HG02938 (cell line): ENCODE measurements around the gene OPCML.

Experiments used
- ATAC-seq: cut with Tn5 transposase; IDR thresholded peaks from one replicate; pipeline ENCODE4 v1.9.1; 2021; ENCODE audit warnings: mild to moderate bottlenecking, moderate library complexity; ENCODE audit not compliant: unreplicated experiment

OPCML gene

GRCh38 chr11:133418218-133418617 is 114.1 kb downstream of the OPCML start:
- no peak for ATAC-seq

GRCh38 chr11:133414506-133414905 is 117.8 kb downstream of the OPCML start:
- ATAC-seq = no peak

DNA sequence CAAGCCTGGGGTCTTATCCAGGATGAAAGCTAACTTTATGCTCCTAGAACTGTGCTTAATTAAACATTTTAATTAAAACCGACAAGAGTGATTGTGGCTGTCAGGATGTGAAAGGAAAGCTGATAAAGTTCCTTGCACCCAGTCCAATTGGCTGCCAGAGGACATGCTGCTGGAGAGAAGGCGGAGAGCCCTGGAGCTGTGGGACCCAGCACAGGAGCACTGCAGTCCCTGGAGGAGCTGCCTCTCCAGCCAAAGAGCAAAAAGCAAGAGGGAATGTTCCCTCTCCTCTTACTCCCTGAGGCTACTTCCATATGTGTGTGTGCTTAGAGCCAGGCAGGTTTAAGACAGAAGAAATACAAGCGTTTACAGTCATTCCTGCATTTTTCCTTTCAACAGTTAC is 118.6 kb downstream of the OPCML start:
- ATAC-seq = no peak

DNA sequence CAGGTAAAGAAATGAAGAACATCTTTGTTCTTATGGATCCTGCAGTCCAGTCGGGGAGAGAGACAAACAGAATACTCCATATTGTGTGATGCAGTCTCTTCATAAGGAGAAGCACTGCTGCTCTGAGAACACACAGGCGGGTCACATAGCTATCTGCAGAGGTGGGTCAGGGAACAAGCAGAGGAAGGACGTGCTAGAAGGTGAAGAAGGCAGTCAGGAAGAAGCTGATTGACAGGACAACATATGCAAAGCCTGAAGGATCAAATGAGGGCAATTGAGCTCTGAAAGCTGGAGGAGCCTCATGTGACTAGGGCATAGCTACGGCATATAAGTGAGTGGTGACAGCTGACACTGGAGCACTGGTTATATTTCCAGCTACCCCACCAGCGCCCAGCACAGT is 122.5 kb downstream of the OPCML start:
- ATAC-seq = no peak

DNA sequence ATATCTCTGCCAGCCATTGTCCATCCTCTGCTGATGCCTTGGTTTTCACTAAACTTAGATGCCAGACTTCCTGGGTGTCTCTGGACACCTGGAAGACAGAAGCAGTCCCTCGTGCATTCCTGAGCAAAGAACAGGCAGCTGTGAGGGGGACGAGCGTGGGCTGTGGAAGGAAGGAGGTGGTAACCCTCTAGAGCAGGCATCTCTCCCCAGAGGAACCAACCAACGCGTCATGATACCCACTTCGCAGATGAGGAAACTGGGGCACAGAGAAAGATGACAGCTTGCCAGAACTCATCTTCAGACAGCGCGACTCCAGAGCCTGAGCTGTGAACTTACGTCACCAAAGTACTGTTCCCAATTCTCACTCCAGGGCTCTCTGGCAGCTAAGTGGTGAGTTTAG is 123.4 kb downstream of the OPCML start:
- no peak for ATAC-seq

GRCh38 chr11:133408402-133408801 is 123.9 kb downstream of the OPCML start:
- no peak for ATAC-seq

DNA sequence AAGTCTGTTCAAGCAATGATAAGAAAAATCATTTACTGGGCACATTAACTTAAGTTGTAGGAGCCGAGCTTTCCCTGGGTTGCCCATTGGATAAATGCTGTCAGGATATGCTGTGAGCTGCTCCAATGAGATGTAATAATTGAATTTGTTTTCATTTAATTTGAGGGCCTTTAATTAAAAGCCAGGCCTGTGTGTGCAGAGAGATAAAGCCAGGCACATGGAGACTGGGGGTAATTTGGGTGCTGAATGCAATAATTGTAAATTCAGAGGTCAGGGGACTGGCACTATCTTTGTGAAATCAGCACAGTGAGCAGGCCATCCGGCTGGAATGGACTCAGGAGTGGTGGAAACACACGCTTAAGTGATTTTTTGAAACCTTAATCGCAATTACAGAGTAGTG is 125.8 kb downstream of the OPCML start:
- ATAC-seq = no peak

- ATAC-seq = no peak
These were observed 128.4 kb downstream of the OPCML start for GRCh38 chr11:133403900-133404299.

DNA sequence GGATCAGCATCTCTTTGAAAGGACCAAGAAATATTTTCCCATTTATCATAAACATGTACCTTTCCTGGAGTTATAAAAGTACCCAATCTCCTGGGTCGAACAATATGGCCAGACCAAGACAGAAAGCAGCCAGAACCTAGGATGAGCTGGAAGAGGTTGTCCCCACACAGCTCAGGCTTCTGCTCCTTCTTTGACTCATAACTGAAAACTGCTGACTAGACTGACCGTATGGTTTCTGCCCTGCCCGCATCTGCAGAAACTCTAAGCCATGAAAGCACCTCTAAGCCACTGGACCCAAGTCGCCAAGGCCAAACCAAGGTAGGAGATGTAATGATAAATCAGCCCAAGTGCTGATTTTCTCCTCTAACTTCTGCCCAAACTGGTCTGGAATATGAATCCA is 129.8 kb downstream of the OPCML start:
- no peak for ATAC-seq

DNA sequence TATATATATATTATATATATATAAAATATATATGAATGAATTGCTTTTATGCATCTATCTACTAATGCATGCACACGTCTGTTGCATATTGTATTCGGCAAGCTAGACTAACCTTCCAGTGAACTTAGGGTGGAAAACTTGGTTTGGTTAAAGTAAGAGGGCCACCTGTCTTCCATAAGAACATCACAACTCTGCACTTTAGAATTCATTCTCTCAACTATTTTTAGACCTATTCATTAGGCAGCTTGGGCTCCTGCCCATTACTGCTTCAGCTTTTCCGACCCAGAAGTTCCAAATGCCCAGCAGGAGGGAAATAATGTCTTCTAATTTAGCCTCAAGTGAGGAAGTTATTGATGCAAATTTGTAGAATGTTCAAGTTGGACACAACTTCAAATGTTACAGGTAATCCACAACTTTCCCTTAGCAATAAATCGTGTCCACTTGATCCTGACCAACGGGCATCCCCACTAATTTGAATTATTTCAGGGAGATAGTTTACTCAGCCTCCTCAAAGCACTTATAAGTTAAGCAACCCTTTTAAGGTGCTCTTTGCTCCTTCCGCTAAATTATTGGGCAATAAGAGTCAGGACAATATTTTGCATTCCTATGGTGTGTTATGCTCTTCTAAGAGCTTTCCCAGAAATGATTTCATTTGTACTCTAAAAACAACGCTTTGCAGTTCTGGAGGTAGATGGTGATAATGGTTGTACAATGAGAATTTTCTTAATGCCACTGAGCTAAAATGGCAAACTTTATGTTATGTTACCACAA is 132.3 kb downstream of the OPCML start:
- no peak for ATAC-seq

DNA sequence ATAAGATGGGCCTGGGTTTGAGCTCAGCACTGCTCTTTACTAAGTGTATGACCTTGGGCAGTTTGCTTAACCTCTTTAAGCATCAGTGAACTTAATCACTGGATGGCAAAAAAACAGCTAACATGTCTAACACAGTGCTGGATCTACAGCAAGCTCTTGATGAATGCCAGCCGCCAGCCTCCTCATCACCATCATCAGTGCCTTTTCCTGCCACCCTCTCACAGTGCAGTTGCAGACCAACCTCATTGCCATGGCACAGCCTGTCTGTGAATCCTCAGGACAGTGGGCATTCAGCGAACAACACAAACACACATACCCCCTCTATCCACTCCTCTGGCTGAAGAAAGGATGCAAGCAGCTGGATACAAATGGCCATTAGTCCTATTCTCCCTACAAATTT is 133.0 kb downstream of the OPCML start:
- ATAC-seq = no peak

GRCh38 chr11:133390803-133391202 is 141.5 kb downstream of the OPCML start:
- no peak for ATAC-seq

DNA sequence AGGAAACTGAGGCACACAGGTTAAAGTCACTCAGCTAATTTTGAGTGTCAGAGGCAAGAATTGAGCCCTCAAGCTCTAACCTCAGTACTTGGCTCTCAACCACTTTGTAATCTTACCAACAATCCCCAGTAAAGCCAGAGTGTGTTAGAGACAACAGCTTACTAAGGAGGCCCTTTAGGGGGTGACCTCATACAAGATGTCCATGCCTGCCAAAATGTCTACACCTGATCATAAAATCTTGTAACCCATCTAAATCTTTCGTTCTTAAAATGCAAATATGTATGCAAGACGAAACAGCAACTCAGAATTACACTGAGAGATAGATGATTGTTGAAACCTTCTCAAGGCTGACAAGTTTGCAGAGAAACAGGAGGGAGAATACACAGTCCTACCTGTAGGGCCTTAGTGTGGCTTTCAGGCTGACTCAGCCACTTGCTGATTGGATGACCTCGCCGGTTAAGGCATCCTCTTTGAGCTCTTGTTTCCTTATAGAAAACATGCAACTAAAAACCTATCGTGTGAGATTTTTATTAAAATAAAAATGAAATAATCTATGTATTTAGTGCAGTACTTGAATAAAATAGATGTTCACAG is 143.2 kb downstream of the OPCML start:
- no peak for ATAC-seq

GRCh38 chr11:133388260-133388659 is 144.0 kb downstream of the OPCML start:
- ATAC-seq = no peak

DNA sequence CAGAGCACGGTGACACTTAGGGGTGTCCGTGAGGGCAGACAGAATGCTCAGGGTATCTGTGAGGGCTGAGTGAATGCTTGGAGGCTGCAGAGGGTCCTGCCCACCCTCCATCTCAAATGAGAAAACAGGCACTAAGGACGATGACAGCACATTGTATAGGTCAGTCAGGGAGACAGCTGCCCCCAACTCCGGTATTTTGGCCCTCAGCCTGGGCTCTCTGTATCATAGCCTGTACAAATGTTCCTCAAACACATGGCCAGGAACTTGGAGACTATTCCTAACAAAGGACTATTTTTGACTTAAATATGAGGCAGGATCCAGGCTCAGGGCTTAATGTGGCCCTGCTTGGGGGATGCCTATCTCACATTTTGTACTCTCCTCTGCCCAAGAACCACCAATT is 145.4 kb downstream of the OPCML start:
- no peak for ATAC-seq

DNA sequence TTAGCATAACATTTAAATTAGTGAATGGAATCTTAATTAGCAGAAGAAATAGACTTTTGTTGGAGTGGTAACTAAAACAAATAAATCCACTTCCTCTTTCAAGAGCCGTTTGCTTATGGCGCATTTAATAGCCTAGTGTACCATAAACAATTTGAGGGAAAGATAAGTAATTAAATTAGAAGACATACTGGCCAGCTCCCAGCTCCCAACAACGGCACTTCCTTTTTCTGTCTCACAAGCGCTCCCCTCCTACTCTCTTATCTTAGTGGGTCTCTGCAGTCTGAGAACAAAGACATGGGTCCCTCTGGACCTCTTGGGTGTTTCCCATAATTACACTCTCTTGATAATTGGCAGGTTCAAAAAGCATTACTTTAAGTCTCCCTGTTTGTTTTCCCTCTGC is 146.0 kb downstream of the OPCML start:
- no peak for ATAC-seq

DNA sequence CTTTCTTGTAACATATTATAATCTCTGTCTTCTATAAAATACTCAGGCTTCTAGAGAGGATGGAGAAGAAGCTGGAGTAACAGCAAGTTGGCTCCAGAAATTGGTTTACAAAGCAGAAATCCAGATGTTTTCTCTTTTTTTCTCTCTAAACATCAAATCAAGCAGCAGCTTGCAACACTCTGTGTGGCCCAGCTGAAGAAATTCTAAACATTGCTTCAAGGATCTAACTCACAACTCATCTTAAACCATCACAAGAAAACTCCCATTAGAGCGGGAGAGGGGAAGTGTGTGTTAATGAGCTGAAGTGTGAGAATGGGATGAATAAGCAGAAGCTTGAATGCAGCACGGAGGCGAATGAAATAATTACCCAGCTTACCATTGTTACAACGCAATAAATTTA is 146.5 kb downstream of the OPCML start:
- ATAC-seq = no peak

- no peak for ATAC-seq
These were observed 147.6 kb downstream of the OPCML start for GRCh38 chr11:133384731-133385130.

DNA sequence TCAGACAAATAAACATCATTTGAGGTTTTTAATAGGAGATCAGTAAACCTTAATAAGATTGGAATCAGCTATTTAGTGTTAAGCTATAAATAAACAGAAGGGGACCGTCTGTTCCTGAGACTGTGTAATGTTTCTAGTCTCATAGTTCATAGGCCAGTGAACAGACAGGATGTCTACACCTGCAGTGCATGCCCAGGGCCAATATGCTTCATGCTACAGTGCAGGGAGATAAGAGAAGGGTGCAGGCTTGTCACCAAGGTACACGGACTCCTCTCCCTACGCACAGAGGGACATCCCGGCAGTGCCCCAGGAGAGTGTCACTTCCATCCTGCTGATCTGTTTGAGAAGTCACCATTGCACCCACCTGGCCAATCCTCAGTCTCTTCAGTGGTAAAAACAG is 148.6 kb downstream of the OPCML start:
- no peak for ATAC-seq

DNA sequence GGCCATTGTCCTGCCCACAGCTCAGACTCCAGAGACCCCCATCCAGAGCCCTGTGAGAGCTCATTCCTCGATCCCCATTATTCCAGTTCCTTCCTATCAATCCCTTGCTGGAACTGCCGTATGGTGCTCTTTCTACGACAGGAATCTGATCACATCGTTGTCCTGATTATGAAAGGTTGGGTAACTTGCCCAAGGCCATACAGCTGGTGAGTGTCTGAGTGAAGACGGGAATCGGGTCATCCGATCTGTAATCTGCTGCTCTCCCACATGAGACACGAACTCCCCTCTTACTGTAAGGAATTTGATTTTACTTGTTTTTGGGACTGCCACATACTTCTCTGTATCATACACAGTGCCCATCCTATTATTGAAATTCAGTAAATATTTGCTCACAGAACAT is 149.1 kb downstream of the OPCML start:
- ATAC-seq = no peak

DNA sequence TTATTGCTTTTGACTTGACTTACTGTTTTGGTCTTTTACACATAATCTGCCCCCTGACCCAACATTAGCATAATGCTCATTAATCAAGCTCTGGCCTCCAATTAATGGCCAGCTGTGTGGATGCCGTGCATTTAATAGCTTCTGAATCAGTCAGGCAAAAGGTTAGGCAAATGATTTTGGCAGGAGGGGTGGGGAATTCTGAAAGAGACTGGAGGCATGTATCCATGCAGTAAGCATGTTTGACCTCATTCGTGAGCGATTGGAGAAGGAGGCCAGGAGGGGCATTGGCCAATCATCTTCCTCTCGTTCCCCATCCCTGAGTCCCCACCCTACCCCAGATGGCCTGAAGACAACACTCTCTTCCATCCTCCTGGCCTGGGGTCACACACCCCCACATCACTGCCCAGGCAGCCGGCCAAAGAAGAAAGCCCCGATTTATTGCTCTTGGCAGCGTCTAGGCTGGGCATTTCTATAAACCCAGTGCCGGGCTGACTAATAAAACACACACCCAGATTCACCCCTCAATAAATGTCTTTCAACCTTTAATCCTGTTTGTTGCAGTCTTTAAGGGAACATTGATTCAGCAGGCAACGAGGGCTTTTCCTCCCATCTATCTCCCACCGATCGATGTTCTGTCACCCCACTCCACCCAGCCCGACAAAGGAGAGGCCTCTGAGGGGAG is 150.0 kb downstream of the OPCML start:
- no peak for ATAC-seq

GRCh38 chr11:133381761-133382130 is 150.6 kb downstream of the OPCML start:
- no peak for ATAC-seq
